ENCODE data around the gene FTO.

Gene FTO

DNA sequence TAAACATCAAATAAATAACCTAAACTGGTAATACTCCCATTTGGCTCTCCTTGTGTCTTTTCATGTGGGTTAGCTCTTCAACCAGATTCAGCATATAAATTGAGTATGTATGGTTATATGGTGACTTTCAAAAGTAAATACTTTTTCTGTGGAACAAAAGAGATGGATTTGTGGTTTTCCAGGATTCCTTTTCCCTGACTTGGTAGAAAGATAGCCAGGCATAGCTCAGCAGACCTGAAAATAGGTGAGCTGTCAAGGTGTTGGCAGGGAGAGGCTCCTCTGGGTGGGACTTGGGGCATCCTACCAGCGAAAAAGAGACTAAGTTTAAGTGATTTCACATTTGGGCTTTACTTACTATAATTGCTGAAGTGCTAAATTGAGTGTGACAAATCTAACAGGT, 80.3 kb downstream of the FTO start:
- H3K4me2 ChIP-seq (ENCODE audit: low read length), result no peak overlapping the region
- H3K27ac ChIP-seq, result no peak overlapping the region
- TF ChIP-seq, protein P1, sequence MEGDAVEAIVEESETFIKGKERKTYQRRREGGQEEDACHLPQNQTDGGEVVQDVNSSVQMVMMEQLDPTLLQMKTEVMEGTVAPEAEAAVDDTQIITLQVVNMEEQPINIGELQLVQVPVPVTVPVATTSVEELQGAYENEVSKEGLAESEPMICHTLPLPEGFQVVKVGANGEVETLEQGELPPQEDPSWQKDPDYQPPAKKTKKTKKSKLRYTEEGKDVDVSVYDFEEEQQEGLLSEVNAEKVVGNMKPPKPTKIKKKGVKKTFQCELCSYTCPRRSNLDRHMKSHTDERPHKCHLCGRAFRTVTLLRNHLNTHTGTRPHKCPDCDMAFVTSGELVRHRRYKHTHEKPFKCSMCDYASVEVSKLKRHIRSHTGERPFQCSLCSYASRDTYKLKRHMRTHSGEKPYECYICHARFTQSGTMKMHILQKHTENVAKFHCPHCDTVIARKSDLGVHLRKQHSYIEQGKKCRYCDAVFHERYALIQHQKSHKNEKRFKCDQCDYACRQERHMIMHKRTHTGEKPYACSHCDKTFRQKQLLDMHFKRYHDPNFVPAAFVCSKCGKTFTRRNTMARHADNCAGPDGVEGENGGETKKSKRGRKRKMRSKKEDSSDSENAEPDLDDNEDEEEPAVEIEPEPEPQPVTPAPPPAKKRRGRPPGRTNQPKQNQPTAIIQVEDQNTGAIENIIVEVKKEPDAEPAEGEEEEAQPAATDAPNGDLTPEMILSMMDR (IDR thresholded peaks at IDR 0.05), result no peak
- H3K36me3 ChIP-seq (ENCODE audit: control insufficient read depth, insufficient read depth, low read length), result no peaks in the 10 kb centered on the region
- no peaks in the 10 kb centered on the region for H3K4me1 ChIP-seq
- peaks cover 55% of the 10 kb centered on the region for H3K79me2 ChIP-seq
- H3K9me3 ChIP-seq (ENCODE audit: control insufficient read depth, low read length), result no peaks in the 10 kb centered on the region
- no peaks in the 10 kb centered on the region for H3K27me3 ChIP-seq (ENCODE audit: control insufficient read depth, insufficient read depth, low read length)
- H2AFZ ChIP-seq, result no peak overlapping the region
- no peak overlapping the region for H3K4me3 ChIP-seq (ENCODE audit: low read depth, low read length)
- no peak overlapping the region for H3K9ac ChIP-seq

DNA sequence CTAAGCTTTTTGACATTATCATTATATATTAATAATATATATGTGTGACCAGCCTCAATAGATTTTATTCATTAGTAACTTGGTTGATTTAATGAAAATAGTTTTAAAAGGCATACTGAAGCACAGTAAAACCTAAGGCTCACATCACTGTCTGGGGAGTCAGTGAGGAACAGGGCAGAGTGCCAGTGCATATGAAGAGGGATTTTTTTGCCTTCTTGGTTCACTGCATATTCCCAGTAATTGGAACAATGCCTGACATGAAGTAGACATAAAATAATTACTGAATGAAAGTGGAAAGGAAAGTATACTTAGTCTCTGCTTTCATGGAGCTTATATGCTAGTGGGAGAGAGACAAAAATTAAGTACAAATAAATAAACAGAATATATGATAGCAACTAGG, 81.1 kb downstream of the FTO start:
- Histone ChIP-seq H3K9me3 (ENCODE audit: control insufficient read depth, low read length) (no peaks in the 10 kb centered on the region), H3K27me3 (ENCODE audit: control insufficient read depth, insufficient read depth, low read length) (no peaks in the 10 kb centered on the region), H3K36me3 (ENCODE audit: control insufficient read depth, insufficient read depth, low read length) (no peaks in the 10 kb centered on the region), H3K4me1 (no peaks in the 10 kb centered on the region), H3K79me2 (peaks cover 49% of the 10 kb centered on the region), H3K9ac (no peak overlapping the region), H3K4me3 (ENCODE audit: low read depth, low read length) (no peak overlapping the region), H3K4me2 (ENCODE audit: low read length) (no peak overlapping the region), H3K27ac (no peak overlapping the region), H2AFZ (no peak overlapping the region)
- TF ChIP-seq, protein P1 (IDR thresholded peaks at IDR 0.05), result no peak

DNA sequence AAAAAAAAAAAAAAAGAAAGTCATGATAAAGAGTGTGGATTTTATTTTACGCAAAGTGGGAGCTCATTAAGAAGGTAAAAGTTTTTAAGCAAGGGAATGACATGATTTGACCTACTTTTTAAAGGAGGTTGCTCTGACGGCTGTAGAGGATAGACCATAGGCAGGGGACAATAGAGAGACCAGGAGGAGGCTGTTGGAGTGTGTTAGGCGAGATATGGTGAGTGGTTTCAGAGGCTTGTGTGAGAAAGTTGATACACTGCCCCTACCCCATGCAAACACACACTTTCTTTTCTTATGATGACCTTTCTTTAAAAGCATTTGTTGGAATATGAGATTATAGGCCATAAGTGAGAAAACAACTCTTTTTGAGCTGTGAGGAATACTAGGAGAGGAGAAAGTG, 82.0 kb downstream of the FTO start:
- Histone ChIP-seq H3K4me3 (ENCODE audit: low read depth, low read length) (no peak overlapping the region), H2AFZ (no peak overlapping the region), H3K4me1 (no peaks in the 10 kb centered on the region), H3K36me3 (ENCODE audit: control insufficient read depth, insufficient read depth, low read length) (no peaks in the 10 kb centered on the region), H3K9ac (no peak overlapping the region), H3K9me3 (ENCODE audit: control insufficient read depth, low read length) (no peaks in the 10 kb centered on the region), H3K79me2 (peaks cover 43% of the 10 kb centered on the region), H3K27me3 (ENCODE audit: control insufficient read depth, insufficient read depth, low read length) (no peaks in the 10 kb centered on the region), H3K27ac (no peak overlapping the region), H3K4me2 (ENCODE audit: low read length) (no peak overlapping the region)
- TF ChIP-seq, protein P1 (IDR thresholded peaks at IDR 0.05), result no peak

GRCh38 chr16:53787423-53787822, 83.5 kb downstream of the FTO start:
- Histone ChIP-seq H3K4me1 (peaks cover 3% of the 10 kb centered on the region), H3K4me2 (ENCODE audit: low read length) (no peak overlapping the region), H3K9ac (no peak overlapping the region), H3K36me3 (ENCODE audit: control insufficient read depth, insufficient read depth, low read length) (no peaks in the 10 kb centered on the region), H3K4me3 (ENCODE audit: low read depth, low read length) (no peak overlapping the region), H3K79me2 (peaks cover 28% of the 10 kb centered on the region), H3K27me3 (ENCODE audit: control insufficient read depth, insufficient read depth, low read length) (no peaks in the 10 kb centered on the region), H2AFZ (no peak overlapping the region), H3K27ac (no peak overlapping the region), H3K9me3 (ENCODE audit: control insufficient read depth, low read length) (no peaks in the 10 kb centered on the region)
- TF ChIP-seq, protein P1 (IDR thresholded peaks at IDR 0.05), result no peak

- Histone ChIP-seq H3K36me3 (ENCODE audit: control insufficient read depth, insufficient read depth, low read length) (no peaks in the 10 kb centered on the region), H3K4me2 (ENCODE audit: low read length) (no peak overlapping the region), H3K27ac (no peak overlapping the region), H3K27me3 (ENCODE audit: control insufficient read depth, insufficient read depth, low read length) (no peaks in the 10 kb centered on the region), H3K9me3 (ENCODE audit: control insufficient read depth, low read length) (no peaks in the 10 kb centered on the region), H2AFZ (no peak overlapping the region), H3K4me1 (peaks cover 7% of the 10 kb centered on the region), H3K9ac (no peak overlapping the region), H3K4me3 (ENCODE audit: low read depth, low read length) (no peak overlapping the region), H3K79me2 (peaks cover 16% of the 10 kb centered on the region)
- TF ChIP-seq, protein P1 (IDR thresholded peaks at IDR 0.05), result no peak
Measured at GRCh38 chr16:53789137-53789536, 85.2 kb downstream of the FTO start.

All from parathyroid adenoma (tissue), 2 donors.